Peyer's patch (tissue), 4 donors: ENCODE data around the gene CHST6.

Source experiments
- CTCF ChIP-seq, 6 experiments: fragments of 450-650 bp in 4 of 6; fragments of 200-600 bp in 2 of 6; sonication (generic) in 1 of 6; IDR thresholded peaks; one replicate each; pipeline ENCODE4 v1.5.1; 2017 to 2019; ENCODE audit warnings: antibody characterized with exemption in 6 of 6, mild to moderate bottlenecking in 3 of 6, moderate library complexity in 1 of 6
- POLR2A ChIP-seq, 2 donors: fragments of 450-650 bp; IDR thresholded peaks; one replicate each; pipeline ENCODE4 v1.5.1; 2017; ENCODE audit warnings: antibody characterized with exemption in 2 of 2, mild to moderate bottlenecking in 2 of 2, moderate library complexity in 2 of 2

- TF ChIP-seq CTCF (IDR thresholded peaks at IDR 0.05) (no peak), POLR2A (IDR thresholded peaks at IDR 0.05) (no peak)
These were observed 19.1 kb upstream of the CHST6 start for GRCh38 chr16:75514296-75514695.
